Peyer's patch (tissue), 4 donors: ENCODE measurements around the gene SH3GL1.

Experiments used
- POLR2A ChIP-seq, 2 donors: fragments of 450-650 bp; IDR thresholded peaks; one replicate each; pipeline ENCODE4 v1.5.1; 2017; ENCODE audit warnings: antibody characterized with exemption in 2 of 2, mild to moderate bottlenecking in 2 of 2, moderate library complexity in 2 of 2
- TF ChIP-seq, protein P1 (sequence below), 6 experiments: fragments of 450-650 bp in 4 of 6; fragments of 200-600 bp in 2 of 6; sonication (generic) in 1 of 6; IDR thresholded peaks; one replicate each; pipeline ENCODE4 v1.5.1; 2017 to 2019; ENCODE audit warnings: antibody characterized with exemption in 6 of 6, mild to moderate bottlenecking in 3 of 6, moderate library complexity in 1 of 6

DNA sequence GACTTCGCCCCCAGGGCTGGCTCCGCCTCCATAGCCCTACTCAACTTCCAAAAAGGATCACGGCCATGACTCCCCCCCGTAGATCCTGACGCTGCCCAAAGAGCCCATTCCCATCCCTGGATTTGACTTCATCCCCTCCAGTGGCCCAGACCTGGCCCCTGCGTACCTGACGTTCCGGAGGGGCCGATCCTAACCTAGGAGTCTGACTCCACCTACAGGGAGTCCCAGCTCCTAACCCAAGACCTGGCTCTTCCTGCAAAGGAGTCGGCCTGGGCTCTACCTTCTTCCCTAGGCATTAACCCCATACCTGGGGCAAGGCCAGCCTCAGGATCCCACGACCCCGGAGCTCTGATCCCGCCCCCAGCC, 72.5 kb downstream of the SH3GL1 start:
- TF ChIP-seq, protein P1, sequence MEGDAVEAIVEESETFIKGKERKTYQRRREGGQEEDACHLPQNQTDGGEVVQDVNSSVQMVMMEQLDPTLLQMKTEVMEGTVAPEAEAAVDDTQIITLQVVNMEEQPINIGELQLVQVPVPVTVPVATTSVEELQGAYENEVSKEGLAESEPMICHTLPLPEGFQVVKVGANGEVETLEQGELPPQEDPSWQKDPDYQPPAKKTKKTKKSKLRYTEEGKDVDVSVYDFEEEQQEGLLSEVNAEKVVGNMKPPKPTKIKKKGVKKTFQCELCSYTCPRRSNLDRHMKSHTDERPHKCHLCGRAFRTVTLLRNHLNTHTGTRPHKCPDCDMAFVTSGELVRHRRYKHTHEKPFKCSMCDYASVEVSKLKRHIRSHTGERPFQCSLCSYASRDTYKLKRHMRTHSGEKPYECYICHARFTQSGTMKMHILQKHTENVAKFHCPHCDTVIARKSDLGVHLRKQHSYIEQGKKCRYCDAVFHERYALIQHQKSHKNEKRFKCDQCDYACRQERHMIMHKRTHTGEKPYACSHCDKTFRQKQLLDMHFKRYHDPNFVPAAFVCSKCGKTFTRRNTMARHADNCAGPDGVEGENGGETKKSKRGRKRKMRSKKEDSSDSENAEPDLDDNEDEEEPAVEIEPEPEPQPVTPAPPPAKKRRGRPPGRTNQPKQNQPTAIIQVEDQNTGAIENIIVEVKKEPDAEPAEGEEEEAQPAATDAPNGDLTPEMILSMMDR (IDR thresholded peaks at IDR 0.05) = no peak
- TF ChIP-seq POLR2A (IDR thresholded peaks at IDR 0.05) = no peak
